ENCODE data around the gene ADSS1. TPM values are rescaled to one million over a fixed set of nuclear protein-coding genes. Genes with fewer than 3 reads are reported as not detected.
A peak's percentile ranks its signal among the peaks of the same experiment; 100 is the strongest.

The ADSS1 gene
- total RNA-seq, 2 experiments from 2014 or later, result 0.98 to 1.2 TPM

DNA sequence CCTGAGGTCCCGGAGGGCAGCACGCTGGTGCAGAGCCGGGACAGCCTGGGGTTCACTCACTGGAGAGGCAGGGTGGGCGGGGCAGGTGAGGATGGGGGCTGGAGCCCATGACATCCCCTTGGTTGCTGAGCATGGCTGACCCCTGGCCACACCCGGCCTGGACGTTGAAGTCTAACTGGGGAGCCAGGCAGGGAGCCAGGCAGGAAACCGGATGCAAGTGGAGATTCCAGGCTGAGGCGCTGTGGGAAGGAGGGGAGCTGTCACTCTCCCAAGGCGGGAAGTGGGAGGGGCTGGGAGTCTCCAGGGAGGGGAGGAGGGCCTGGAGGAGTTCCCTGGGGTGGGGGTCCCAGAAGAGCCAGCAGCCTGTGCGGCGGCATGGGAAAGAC is 42.3 kb upstream of the ADSS1 start:
- ChIA-PET CTCF (no interaction called here), POLR2A (interaction anchor here (1.0 kb wide), 1 partner anchor 13 kb away, joined by 3 read pairs; no protein-coding TSS in a partner anchor)
- Mint-ChIP-seq H3K36me3 (ENCODE audit: low read depth) (no peaks in the 10 kb centered on the region), H3K4me3 (no peak overlapping the region), H3K9me3 (no peaks in the 10 kb centered on the region), H3K4me1 (peaks cover 42% of the 10 kb centered on the region), H3K27me3 (peaks cover 3% of the 10 kb centered on the region), H3K27ac (no peak overlapping the region)
- no peak for DNase-seq

DNA sequence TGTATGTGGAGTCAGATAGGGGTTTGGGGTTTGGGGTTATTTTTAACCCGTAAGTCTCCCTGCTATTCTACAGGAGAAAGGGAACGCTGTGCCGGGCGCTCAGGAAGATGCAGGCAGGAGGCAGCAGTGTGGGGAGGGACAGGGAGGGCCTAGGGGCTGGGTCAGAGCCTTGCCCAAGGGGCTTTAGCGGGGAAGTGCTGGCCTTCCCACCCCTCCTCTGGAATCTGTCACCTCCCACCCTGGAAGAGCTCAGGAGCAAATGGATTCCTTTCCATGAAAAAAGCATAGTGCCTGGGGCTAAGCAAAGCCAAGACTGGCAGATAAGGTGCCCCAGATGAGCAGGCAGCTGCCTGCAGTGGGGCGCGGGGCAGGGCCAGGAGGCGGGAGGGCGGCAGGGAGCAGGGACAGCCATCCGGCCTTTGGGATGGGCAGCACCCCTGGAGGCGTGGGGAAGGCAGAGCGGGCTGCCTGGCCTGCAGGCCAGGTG is 41.9 kb upstream of the ADSS1 start:
- Mint-ChIP-seq H3K9me3 (no peaks in the 10 kb centered on the region), H3K4me3 (no peak overlapping the region), H3K27me3 (peaks cover 2% of the 10 kb centered on the region), H3K27ac (no peak overlapping the region), H3K36me3 (ENCODE audit: low read depth) (no peaks in the 10 kb centered on the region), H3K4me1 (peaks cover 43% of the 10 kb centered on the region)
- CTCF ChIA-PET, result no interaction called here
- no peak for DNase-seq
- POLR2A ChIA-PET, result no interaction called here

DNA sequence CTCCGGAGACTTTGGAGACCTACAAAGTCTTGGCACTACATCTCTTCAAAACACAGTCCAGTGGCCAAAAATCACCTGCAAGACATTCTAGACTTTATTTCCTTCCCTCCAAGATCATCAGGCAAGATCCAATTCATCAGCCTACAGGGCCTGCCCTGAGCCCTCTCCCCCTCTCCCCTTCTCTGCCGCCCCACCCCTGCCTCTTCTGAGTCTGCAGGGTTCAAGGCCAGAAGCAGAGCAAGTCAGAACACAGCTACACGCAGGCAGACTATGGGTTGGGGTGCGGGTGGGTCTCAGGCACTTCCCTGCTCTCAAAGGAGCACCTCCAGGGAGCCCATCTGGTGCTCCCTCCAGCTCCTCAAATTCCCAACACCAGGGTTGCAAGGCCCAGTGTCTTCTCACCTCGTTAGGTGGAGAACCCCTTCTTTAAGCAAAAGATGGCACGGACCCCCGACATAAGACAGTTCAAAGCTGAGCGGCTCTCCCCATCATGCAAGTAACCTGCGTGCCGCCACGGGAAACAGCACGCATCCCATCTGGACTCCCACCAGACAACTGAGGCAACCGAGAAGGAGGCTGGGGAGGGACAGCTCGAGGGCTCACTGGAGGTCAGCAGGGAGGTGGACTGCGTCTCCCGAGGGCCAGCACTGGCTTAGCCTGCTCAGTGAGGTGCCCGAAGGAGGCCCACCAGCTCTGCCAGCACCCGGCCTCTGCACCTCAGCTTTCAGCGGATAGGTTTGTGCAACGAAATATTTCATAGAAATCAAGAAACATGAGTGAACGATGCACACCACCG is 40.2 kb upstream of the ADSS1 start:
- no peak for DNase-seq
- ChIA-PET CTCF (interaction anchor here (1.3 kb wide), 1 partner anchor 18 kb away, joined by 4 read pairs; no protein-coding TSS in a partner anchor), POLR2A (interaction anchor here (1.2 kb wide), 2 partner anchors 11 to 68 kb away, joined by 3 read pairs; no protein-coding TSS in a partner anchor)
- H3K4me3 Mint-ChIP-seq, result no peak overlapping the region
- H3K36me3 Mint-ChIP-seq (ENCODE audit: low read depth), result no peaks in the 10 kb centered on the region
- no peak overlapping the region for H3K27ac Mint-ChIP-seq
- peaks cover 2% of the 10 kb centered on the region for H3K27me3 Mint-ChIP-seq
- peaks cover 48% of the 10 kb centered on the region for H3K4me1 Mint-ChIP-seq
- H3K9me3 Mint-ChIP-seq, result no peaks in the 10 kb centered on the region

DNA sequence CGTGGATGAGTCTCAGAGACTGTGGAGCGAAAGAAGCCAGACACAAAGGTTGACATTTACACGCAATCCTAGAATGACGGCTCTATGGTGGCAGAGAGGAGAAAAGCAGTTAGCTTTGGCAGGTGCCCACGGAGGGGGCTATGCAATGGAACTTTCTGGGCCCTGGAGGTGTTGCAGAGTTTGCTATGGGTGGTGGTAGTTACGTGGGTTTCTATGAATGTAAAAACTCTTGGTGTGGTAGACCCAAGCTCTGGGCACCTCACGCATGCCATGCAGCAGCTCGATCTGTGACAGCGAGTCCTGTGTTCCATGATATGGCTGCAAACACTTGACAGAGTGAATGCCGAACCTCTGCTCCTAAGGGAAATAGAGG is 39.6 kb upstream of the ADSS1 start:
- peaks cover 2% of the 10 kb centered on the region for H3K27me3 Mint-ChIP-seq
- POLR2A ChIA-PET, result interaction anchor here (1.2 to 1.4 kb wide), 2 partner anchors 10 kb away, joined by 3 to 9 read pairs; no protein-coding TSS in a partner anchor
- no peaks in the 10 kb centered on the region for H3K9me3 Mint-ChIP-seq
- H3K27ac Mint-ChIP-seq, result no peak overlapping the region
- CTCF ChIA-PET, result interaction anchor here (0.9 to 1.3 kb wide), 2 partner anchors 19 to 25 kb away, joined by 4 read pairs; no protein-coding TSS in a partner anchor
- H3K4me3 Mint-ChIP-seq, result no peak overlapping the region
- H3K36me3 Mint-ChIP-seq (ENCODE audit: low read depth), result no peaks in the 10 kb centered on the region
- H3K4me1 Mint-ChIP-seq, result peaks cover 47% of the 10 kb centered on the region
- no peak for DNase-seq

DNA sequence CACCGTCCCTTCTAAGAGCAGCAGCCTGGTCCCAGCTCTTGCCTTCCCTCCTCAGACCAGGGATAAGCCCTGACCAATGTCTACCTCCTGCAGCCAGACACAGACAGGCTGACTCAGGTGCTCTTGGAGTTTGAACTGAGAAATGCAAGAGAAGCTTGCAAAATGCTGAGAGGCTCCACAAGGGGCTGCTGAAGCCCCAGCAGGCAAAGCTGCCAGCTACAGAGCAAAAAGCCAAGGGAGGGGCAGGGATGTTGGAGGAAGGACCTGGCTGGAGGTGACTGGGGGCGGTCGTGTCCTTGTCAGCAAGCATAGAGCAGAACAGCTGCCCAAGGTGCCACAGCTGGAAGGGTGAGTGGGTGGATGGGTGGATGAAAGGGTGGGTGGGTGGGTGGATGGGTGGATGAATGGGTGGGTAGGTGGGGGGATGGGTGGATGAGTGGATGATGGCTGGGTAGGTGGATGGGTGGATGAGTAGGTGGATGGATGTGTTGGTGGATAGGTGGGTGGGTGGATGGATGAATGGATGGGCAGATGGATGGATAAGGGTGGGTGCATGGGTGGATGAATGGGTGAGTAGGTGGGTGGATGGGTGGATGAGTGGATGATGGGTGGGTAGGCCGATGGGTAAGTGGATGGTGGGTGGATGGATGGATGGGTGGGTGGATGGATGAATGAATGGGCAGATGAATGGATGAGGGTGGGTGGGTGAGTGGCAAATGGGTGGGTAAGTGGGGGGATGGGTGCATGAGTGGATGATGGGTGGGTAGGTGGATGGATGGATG is 38.6 kb upstream of the ADSS1 start:
- no peak for DNase-seq
- Mint-ChIP-seq H3K4me3 (no peak overlapping the region), H3K27me3 (peaks cover 2% of the 10 kb centered on the region), H3K36me3 (ENCODE audit: low read depth) (no peaks in the 10 kb centered on the region), H3K4me1 (peaks cover 45% of the 10 kb centered on the region), H3K27ac (peak overlapping the region; percentile 42), H3K9me3 (no peaks in the 10 kb centered on the region)
- POLR2A ChIA-PET, result interaction anchor here (1.4 kb wide), 1 partner anchor 9 kb away, joined by 9 read pairs; no protein-coding TSS in a partner anchor
- CTCF ChIA-PET, result interaction anchor here (0.9 to 1.3 kb wide), 2 partner anchors 20 to 24 kb away, joined by 4 read pairs; no protein-coding TSS in a partner anchor

DNA sequence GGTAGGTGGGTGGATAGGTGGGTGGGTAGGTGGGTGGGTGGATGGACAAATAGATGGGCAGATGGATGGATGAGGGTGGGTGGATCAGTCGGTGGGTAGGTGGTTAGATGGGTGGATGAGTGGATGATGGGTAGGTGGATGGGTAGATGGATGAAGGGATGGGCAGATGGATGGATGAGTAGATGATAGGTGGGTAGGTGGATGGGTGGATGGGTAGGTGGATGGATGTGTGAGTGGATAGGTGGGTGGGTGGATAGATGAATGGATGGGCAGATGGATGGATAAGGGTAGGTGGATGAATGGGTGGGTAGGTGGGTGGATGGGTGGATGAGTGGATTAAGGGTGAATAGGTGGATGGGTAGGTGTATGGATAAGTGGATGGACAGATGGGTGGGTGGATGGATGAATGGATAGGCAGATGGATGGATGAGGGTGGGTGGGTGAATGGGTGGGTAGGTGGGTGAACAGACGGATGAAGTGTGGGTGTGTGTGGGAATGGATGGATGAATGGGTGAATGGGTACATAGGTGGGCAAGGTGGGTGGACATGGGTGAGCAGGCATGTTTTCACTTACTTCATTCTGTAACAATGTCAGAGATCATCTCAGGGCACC is 37.9 kb upstream of the ADSS1 start:
- Mint-ChIP-seq H3K27ac (no peak overlapping the region), H3K4me3 (no peak overlapping the region), H3K36me3 (ENCODE audit: low read depth) (peaks cover 5% of the 10 kb centered on the region), H3K4me1 (peaks cover 48% of the 10 kb centered on the region), H3K9me3 (no peaks in the 10 kb centered on the region), H3K27me3 (peaks cover 2% of the 10 kb centered on the region)
- CTCF ChIA-PET, result interaction anchor here (1.3 to 1.7 kb wide), 2 partner anchors 8 to 20 kb away, joined by 5 to 7 read pairs; no protein-coding TSS in a partner anchor
- POLR2A ChIA-PET, result interaction anchor here (1.3 to 1.9 kb wide), 5 partner anchors 8 to 67 kb away, joined by 5 to 18 read pairs (median 6); partner anchors contain the start of gene SIVA1
- no peak for DNase-seq

DNA sequence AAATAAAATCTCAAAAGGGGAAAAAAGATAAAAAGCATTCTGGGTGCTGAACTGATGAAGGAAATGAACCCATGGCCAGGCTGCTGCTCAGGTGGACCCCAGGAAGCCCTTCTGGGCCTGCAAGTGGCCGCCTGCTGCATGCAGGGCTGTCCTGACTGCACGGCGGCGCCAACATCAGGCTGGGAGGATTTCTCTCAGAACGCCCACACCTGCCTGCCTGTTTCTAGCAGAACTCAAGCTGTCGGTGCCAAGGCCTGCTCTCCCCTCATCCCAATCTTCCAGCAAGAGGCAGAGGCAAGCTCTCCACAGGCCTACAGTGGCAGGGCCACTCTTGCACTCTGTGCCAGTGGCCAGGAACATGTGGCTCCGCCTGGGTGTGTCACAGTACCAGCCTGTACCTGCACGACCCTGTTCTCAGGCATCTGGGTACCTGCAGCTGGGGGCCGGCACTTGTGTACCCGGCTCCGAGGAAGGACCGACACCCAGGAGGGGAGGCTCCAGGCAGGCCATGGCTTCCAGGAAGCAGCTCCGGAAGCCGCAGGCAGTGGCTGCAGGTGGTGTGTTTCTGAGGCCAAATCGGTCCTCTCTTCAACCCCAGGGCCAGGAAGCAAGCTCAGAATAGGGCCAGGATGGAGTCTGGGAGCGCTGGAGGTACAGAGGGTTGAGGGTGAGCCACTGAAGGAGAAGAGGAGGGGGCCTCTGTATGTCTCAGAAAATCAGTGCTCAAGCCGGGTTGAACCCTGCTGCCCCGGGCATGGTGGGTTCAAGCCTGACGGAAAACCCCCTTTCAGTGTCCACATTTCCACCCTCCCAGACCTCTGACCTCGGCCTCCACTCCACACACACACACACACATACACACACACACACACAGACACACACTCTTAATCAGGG is 37.2 kb upstream of the ADSS1 start:
- Mint-ChIP-seq H3K4me3 (peak overlapping the region; percentile 28), H3K9me3 (no peaks in the 10 kb centered on the region), H3K27ac (peak overlapping the region; percentile 61), H3K4me1 (peaks cover 54% of the 10 kb centered on the region), H3K36me3 (ENCODE audit: low read depth) (peaks cover 6% of the 10 kb centered on the region), H3K27me3 (peaks cover 2% of the 10 kb centered on the region)
- DNase-seq, result peak; percentile 62
- ChIA-PET POLR2A (interaction anchor here (0.8 to 1.9 kb wide), 5 partner anchors 8 to 66 kb away, joined by 3 to 18 read pairs (median 5); partner anchors contain the start of gene SIVA1), CTCF (interaction anchor here (1.3 to 1.7 kb wide), 2 partner anchors 9 to 21 kb away, joined by 5 to 7 read pairs; no protein-coding TSS in a partner anchor)

DNA sequence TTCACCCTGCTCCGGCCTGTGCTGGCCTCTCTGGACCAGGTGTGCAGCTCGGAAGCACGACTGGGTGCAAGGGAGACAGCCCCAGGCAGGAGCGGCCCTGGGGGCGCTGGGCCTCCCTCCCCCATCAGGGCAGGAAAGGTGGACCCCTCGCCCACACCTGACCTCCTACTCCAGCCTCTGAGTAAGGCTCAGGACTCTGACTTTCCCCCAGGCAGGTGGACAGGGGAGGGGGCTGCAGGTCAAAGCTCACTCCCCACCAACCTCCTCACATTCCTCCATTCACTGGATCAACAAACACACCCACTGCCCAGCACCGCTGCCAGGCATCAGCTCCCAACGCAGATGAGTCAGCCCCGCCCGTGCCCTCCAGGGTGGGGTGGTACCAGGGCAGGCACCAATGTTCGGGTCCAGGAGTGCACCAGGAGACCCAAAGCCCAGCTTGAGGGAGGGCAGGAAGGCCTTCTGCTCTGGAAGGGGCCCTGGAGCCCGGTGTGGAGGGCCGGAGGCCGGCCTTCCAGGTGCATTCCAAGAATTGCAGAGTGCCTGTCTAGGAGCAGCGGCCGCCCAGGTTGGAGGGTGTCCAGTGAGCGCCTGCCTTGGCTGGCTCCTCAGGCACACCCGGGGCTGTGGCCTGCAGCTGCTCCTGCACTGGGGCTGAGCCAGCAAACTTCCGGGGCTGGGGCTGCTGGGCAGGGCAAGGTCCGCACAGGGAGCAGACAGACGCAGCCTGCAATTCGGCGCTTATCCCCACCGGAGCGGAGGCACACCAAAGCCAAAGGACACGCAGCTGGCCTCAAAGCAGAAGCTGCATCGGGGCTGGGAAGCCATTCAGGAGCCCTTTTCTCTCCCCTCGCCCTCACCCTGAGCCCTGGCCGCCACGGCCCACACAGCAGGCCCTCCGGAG is 36.2 kb upstream of the ADSS1 start:
- Mint-ChIP-seq H3K9me3 (no peaks in the 10 kb centered on the region), H3K4me3 (peak overlapping the region; percentile 41), H3K27ac (peak overlapping the region; percentile 71), H3K27me3 (no peaks in the 10 kb centered on the region), H3K4me1 (peaks cover 59% of the 10 kb centered on the region), H3K36me3 (ENCODE audit: low read depth) (peaks cover 6% of the 10 kb centered on the region)
- CTCF ChIA-PET, result interaction anchor here (0.5 to 1.7 kb wide), 3 partner anchors 10 to 22 kb away, joined by 3 to 7 read pairs (median 5); no protein-coding TSS in a partner anchor
- no peak for DNase-seq
- POLR2A ChIA-PET, result interaction anchor here (0.8 to 1.9 kb wide), 5 partner anchors 7 to 65 kb away, joined by 3 to 18 read pairs (median 5); partner anchors contain the start of gene SIVA1

DNA sequence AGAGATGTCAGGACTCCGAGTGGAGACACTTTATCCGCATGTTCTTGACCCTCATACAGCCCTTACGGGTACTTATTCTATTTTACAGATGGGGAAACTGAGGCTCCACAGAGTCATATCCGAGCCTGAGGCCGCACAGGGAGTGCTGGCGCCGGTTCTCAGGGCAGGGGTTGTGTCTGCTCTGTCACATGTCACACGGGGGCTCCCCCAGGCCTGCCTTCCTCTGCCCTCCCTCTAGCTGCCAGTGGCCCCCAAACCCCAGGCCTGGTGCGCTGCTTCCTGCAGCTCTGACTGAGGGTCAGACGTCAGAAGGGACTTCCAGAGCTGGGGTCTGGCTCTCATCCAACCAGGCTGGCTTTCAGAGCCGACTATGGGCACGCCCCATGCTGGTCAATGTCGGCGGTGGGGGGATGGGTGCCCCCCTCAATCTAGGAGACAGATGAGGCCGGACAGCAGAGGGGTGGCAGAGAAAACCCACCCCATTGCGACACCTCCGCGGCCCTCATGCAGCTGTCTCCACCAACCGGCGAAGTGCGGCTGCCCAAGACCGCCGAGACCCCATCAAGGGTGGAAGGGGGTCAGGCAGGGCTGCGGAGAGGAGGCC is 35.4 kb upstream of the ADSS1 start:
- Mint-ChIP-seq H3K4me1 (peaks cover 66% of the 10 kb centered on the region), H3K4me3 (peak overlapping the region; percentile 63), H3K27me3 (no peaks in the 10 kb centered on the region), H3K9me3 (no peaks in the 10 kb centered on the region), H3K27ac (no peak overlapping the region), H3K36me3 (ENCODE audit: low read depth) (peaks cover 6% of the 10 kb centered on the region)
- CTCF ChIA-PET, result interaction anchor here (0.5 kb wide), 1 partner anchor 13 kb away, joined by 3 read pairs; no protein-coding TSS in a partner anchor
- DNase-seq, result no peak
- POLR2A ChIA-PET, result interaction anchor here (4.0 kb wide), 1 partner anchor 10 kb away, joined by 26 read pairs; no protein-coding TSS in a partner anchor

DNA sequence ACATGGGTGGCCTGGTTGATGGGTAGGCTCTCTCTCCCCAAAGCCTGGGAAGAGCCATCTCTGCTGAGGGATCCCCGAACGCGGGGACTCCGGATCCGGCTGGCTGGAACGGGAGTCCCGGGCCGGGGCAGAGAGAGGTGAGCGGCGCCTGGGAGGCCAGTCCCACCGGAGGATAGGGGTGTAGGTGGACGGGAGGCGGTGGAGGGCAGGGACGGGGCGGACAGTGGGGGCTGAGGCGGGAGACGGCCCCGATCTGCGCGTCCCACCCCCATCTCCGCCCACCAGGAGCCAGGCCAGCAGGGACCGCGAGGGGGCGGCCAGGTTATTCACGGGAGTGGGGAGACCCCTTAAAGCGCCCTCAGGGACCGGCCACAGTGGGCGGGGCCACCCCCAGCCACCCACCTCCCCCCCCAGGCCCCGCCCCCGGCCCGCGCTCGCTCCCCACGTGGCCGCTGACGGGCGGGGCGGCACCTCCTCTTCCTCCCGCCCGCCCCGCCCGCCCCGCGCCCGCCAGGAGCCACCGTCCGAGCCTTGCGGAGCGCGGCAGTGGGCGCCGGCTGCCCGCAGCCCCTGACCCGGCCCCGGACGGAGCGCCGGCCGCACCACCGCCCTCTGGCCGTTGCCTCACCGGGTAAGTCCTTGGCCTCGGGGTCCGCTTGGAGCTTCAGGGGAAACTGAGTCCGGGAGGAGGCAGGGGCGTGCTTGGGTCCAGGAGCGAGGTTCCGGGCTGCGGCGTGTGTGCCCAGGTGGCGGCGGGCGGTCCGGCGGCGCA is 34.7 kb upstream of the ADSS1 start, which contains the start of gene INF2:
INF2 (plus strand) TSS at position 510 of the 772 bp plus-strand sequence. CDS start 11,748 bp downstream, outside the sequence.
- Mint-ChIP-seq H3K4me1 (peaks cover 69% of the 10 kb centered on the region), H3K4me3 (peak within 1 kb of the TSS; percentile 77), H3K9me3 (no peaks in the 10 kb centered on the region), H3K27me3 (no peaks in the 10 kb centered on the region), H3K27ac (peak within 1 kb of the TSS; percentile 54), H3K36me3 (ENCODE audit: low read depth) (peaks cover 9% of the 10 kb centered on the region)
- CTCF ChIA-PET, result no interaction called here
- POLR2A ChIA-PET, result interaction anchor here (0.8 to 4.0 kb wide), 3 partner anchors 10 to 35 kb away, joined by 3 to 26 read pairs (median 6); partner anchors contain the start of gene ADSS1
- peak; percentile 59 for DNase-seq

Data from activated CD4-positive, alpha-beta memory T cell treated with anti-CD3 and anti-CD28 coated beads, Interleukin-2, amount 10 ng/mL, durations not matched to agents 7 days and 5 days (primary cell).